Measurements from ENCODE around the gene DUOX2.
"Not testable (repeated sequence)": the region's sequence is repeated elsewhere in the genome, so short reads cannot be mapped to it uniquely, and the experiment has no call there.

DNA sequence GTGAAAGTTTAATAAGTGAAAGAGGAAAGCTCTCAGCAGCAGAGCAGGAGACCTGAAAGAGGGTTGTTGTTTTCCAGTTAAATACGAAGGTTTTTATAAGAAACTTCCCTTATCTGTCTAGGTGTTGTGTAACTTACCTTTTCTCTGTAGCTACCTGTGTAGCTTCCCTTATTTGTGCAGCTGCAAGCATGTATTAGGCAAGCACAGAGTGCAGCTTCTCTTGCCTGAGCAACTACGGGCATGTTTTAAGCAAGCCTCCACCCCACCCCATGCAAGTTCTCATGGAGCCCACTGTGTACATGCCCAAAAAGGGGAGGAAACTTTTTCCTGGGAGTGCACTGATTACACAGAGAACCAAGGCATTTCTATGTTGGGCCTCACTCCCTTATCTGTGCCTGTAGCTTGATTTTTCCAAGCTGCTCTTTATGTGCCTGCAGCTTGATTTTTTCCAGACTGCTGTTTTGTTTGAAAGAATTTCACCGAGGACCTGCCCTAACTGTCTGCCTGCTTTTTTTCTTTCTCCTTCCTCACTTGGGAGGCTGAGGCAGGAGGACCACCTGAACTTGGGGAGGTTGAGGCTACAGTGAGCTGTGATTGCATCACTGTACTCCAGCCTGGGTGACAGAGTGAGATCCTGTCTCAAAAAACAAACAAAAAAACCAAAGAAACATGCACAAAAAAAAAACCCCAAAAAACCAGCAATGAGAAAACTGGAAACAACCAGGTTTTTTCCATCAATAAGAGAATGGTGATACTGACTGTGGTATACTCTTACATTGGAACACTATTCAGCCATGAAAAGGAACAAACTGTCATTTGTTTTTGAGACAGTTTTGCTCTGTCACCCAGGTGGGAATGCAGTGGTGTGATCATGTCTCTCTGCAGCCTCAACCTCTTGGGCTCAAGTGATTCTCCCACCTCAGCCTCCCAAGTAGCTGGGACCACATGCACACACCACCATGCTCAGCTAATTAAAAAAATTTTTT is 55.0 kb downstream of the DUOX2 start:
- TF ChIP-seq, protein P1, sequence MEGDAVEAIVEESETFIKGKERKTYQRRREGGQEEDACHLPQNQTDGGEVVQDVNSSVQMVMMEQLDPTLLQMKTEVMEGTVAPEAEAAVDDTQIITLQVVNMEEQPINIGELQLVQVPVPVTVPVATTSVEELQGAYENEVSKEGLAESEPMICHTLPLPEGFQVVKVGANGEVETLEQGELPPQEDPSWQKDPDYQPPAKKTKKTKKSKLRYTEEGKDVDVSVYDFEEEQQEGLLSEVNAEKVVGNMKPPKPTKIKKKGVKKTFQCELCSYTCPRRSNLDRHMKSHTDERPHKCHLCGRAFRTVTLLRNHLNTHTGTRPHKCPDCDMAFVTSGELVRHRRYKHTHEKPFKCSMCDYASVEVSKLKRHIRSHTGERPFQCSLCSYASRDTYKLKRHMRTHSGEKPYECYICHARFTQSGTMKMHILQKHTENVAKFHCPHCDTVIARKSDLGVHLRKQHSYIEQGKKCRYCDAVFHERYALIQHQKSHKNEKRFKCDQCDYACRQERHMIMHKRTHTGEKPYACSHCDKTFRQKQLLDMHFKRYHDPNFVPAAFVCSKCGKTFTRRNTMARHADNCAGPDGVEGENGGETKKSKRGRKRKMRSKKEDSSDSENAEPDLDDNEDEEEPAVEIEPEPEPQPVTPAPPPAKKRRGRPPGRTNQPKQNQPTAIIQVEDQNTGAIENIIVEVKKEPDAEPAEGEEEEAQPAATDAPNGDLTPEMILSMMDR (IDR thresholded peaks at IDR 0.05; ENCODE audit: low read depth, low read length, poor library complexity, severe bottlenecking), result not testable (repeated sequence)
- TF ChIP-seq EZH2phosphoT487 (IDR thresholded peaks at IDR 0.05; ENCODE audit: borderline replicate concordance, low read length), result not testable (repeated sequence)
